Measurements from ENCODE around the gene ZNF749. TPM values are rescaled to one million over a fixed set of nuclear protein-coding genes. Genes with fewer than 3 reads are reported as not detected.
A peak's percentile ranks its signal among the peaks of the same experiment; 100 is the strongest.

The ZNF749 gene
- total and polyA plus RNA-seq, 2 of the 4 experiments (the other 2 are of a cell fraction), result 7.9 to 9.9 TPM

GRCh38 chr19:57443121-57443696 is 8.1 kb downstream of the ZNF749 start:
- Histone ChIP-seq H4K91ac (ENCODE audit: insufficient read depth, low read depth, low read length) (no peak overlapping the region), H2AFZ (replicated peaks; ENCODE audit: low read length, poor library complexity) (no peak overlapping the region), H2BK5ac (ENCODE audit: low read depth, low read length, poor library complexity, severe bottlenecking) (no peak overlapping the region), H3K4ac (ENCODE audit: low read depth, low read length) (no peak overlapping the region), H3K18ac (ENCODE audit: low read depth, low read length) (no peak overlapping the region), H3K14ac (replicated peaks; ENCODE audit: low read depth, low read length) (no peak overlapping the region), H4K8ac (ENCODE audit: low read depth in 2 of 2, low read length in 2 of 2) (no peak overlapping the region), H2AK9ac (replicated peaks; ENCODE audit: low read depth, low read length, poor library complexity) (peak overlapping the region; percentile 73), H3K9me1 (ENCODE audit: insufficient read depth, low read length) (no peaks in the 10 kb centered on the region), H2BK15ac (ENCODE audit: low read depth, low read length) (no peak overlapping the region), H2AK5ac (ENCODE audit: low read depth, low read length) (no peak overlapping the region), H2BK120ac (ENCODE audit: low read depth, low read length) (no peak overlapping the region), H3K23ac (ENCODE audit: low read depth, low read length) (no peak overlapping the region), H3K4me3 (ENCODE audit: insufficient read depth, low read depth, low read length) (no peak overlapping the region), H3K4me2 (ENCODE audit: low read depth, low read length) (no peak overlapping the region), H3K56ac (ENCODE audit: extremely low read depth, insufficient read depth, low read length) (no peak overlapping the region), H3K9ac (ENCODE audit: low read depth, low read length) (no peak overlapping the region), H3K27ac (ENCODE audit: insufficient read depth, low read length) (no peak overlapping the region), H2BK20ac (ENCODE audit: low read depth, low read length) (no peak overlapping the region), H4K20me1 (ENCODE audit: insufficient read depth, low read length) (no peaks in the 10 kb centered on the region; the same call in 1 of the 2 replicates), H3K79me1 (ENCODE audit: low read depth in 1 of 2, low read length in 2 of 2) (peaks cover 31 to 43% of the 10 kb centered on the region in 2 experiments), H3K9me3 (ENCODE audit: control insufficient read depth, insufficient read depth, low read length) (peaks cover 22% of the 10 kb centered on the region), H3K36me3 (ENCODE audit: control insufficient read depth, insufficient read depth, low read length) (peaks cover 25% of the 10 kb centered on the region), H3K27me3 (ENCODE audit: control insufficient read depth, insufficient read depth, low read length) (no peaks in the 10 kb centered on the region), H3K4me1 (ENCODE audit: control insufficient read depth, insufficient read depth, low read length) (no peaks in the 10 kb centered on the region), H4K5ac (ENCODE audit: low read depth, low read length) (no peak overlapping the region)
- WGBS, 2 experiments (ENCODE audit: extremely low coverage in 2 of 2, insufficient read length in 1 of 2), result 100% methylated on average over 3 of the region's 5 CpGs; no CpG with 5 or more reads in 1 of the 2 experiments
- no peak for ATAC-seq (ENCODE audit: low read depth)
- ChIA-PET CTCF (no interaction called here), POLR2A (ENCODE audit: unreplicated experiment) (no interaction called here)
- no peak for TF ChIP-seq MXI1 (IDR thresholded peaks at IDR 0.05; ENCODE audit: borderline replicate concordance, low read depth, low read length)
- TF ChIP-seq MAZ (IDR thresholded peaks at IDR 0.05; ENCODE audit: borderline replicate concordance, low read depth, low read length), result no peak
- no peak for TF ChIP-seq RAD21 (IDR thresholded peaks at IDR 0.05; ENCODE audit: low read length)
- no peak for TF ChIP-seq RCOR1 (IDR thresholded peaks at IDR 0.05; ENCODE audit: insufficient replicate concordance, low read length)
- intact Hi-C loops (cut with micrococcal nuclease), result no loop called here
- DNase-seq, result no peak
- in situ Hi-C loops (cut with MboI; ENCODE audit: low sequenced_read_pairs), result no loop called here
- BruUV-seq (replicated peaks), result no TSS peak
- dilution Hi-C loops (cut with HindIII; ENCODE audit: low sequenced_read_pairs, unreplicated experiment), result no loop called here

Data from IMR-90 (cell line).